ENCODE data around the gene EEPD1. TPM values are rescaled to one million over a fixed set of nuclear protein-coding genes. Genes with fewer than 3 reads are reported as not detected.

Gene EEPD1
- total RNA-seq, 1 experiment from 2014 or later, result 48.0 TPM

DNA sequence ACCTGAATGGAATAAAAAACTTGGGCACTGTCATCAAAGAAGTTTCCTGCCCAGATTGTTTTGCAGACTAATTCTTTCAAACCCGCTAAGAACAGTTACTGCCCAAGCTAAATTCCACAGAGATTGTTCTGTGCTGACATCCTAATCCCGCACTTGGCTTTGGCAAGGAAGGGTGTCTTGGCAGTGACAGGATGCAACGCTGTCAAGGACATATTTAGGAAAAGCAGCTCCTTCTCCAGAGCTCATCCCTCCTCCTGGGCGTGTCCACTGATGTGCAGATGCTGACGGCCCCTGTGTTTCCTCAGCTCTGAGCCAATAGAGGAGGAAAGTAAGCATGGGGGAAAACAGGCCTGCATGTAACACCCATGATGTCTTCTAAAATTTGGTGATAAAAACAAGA lies 74.2 kb downstream of the EEPD1 start:
- H3K9me3 ChIP-seq (ENCODE audit: control insufficient read depth, insufficient read depth, low read depth, low read length), result no peaks in the 10 kb centered on the region
- intact Hi-C loops (cut with micrococcal nuclease; ENCODE audit: unreplicated experiment), result no loop called here
- CTCF ChIA-PET, result no interaction called here
- ATAC-seq (no peak), DNase-seq (ENCODE audit: low read depth, low spot score) (no peak)
- H3K27ac ChIP-seq (ENCODE audit: low read length), result no peak overlapping the region
- POLR2A ChIA-PET, result no interaction called here
- BruUV-seq (replicated peaks), result no TSS peak
- no peaks in the 10 kb centered on the region for H3K27me3 ChIP-seq (ENCODE audit: control insufficient read depth, insufficient read depth, low read length)
- no peaks in the 10 kb centered on the region for H3K36me3 ChIP-seq (ENCODE audit: control insufficient read depth, insufficient read depth, low read length)
- H3K4me1 ChIP-seq (ENCODE audit: control insufficient read depth, insufficient read depth, low read length), result peaks cover 15% of the 10 kb centered on the region; the same call in 1 of the 2 replicates
- in situ Hi-C loops (cut with HindIII; ENCODE audit: low pct_unique_long_range_greater_than_20kb, low sequenced_read_pairs), result no loop called here
- TF ChIP-seq, protein P1, sequence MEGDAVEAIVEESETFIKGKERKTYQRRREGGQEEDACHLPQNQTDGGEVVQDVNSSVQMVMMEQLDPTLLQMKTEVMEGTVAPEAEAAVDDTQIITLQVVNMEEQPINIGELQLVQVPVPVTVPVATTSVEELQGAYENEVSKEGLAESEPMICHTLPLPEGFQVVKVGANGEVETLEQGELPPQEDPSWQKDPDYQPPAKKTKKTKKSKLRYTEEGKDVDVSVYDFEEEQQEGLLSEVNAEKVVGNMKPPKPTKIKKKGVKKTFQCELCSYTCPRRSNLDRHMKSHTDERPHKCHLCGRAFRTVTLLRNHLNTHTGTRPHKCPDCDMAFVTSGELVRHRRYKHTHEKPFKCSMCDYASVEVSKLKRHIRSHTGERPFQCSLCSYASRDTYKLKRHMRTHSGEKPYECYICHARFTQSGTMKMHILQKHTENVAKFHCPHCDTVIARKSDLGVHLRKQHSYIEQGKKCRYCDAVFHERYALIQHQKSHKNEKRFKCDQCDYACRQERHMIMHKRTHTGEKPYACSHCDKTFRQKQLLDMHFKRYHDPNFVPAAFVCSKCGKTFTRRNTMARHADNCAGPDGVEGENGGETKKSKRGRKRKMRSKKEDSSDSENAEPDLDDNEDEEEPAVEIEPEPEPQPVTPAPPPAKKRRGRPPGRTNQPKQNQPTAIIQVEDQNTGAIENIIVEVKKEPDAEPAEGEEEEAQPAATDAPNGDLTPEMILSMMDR (IDR thresholded peaks at IDR 0.05), result no peak
- TF ChIP-seq SIN3A (IDR thresholded peaks at IDR 0.05; ENCODE audit: borderline replicate concordance, insufficient read depth, low read depth, low read length) (no peak), POLR2AphosphoS5 (IDR thresholded peaks at IDR 0.05; ENCODE audit: low read depth, low read length) (no peak), TCF7L2 (IDR thresholded peaks at IDR 0.05; ENCODE audit: low read depth, low read length) (no peak)
- TF ChIP-seq, protein P2, sequence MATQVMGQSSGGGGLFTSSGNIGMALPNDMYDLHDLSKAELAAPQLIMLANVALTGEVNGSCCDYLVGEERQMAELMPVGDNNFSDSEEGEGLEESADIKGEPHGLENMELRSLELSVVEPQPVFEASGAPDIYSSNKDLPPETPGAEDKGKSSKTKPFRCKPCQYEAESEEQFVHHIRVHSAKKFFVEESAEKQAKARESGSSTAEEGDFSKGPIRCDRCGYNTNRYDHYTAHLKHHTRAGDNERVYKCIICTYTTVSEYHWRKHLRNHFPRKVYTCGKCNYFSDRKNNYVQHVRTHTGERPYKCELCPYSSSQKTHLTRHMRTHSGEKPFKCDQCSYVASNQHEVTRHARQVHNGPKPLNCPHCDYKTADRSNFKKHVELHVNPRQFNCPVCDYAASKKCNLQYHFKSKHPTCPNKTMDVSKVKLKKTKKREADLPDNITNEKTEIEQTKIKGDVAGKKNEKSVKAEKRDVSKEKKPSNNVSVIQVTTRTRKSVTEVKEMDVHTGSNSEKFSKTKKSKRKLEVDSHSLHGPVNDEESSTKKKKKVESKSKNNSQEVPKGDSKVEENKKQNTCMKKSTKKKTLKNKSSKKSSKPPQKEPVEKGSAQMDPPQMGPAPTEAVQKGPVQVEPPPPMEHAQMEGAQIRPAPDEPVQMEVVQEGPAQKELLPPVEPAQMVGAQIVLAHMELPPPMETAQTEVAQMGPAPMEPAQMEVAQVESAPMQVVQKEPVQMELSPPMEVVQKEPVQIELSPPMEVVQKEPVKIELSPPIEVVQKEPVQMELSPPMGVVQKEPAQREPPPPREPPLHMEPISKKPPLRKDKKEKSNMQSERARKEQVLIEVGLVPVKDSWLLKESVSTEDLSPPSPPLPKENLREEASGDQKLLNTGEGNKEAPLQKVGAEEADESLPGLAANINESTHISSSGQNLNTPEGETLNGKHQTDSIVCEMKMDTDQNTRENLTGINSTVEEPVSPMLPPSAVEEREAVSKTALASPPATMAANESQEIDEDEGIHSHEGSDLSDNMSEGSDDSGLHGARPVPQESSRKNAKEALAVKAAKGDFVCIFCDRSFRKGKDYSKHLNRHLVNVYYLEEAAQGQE (IDR thresholded peaks at IDR 0.05; ENCODE audit: insufficient read depth in 1 of 2, low read depth in 2 of 2, low read length in 1 of 2), result no peak
- H3K4me3 ChIP-seq (ENCODE audit: low read depth in 2 of 2, low read length in 2 of 2), result no peak overlapping the region

DNA sequence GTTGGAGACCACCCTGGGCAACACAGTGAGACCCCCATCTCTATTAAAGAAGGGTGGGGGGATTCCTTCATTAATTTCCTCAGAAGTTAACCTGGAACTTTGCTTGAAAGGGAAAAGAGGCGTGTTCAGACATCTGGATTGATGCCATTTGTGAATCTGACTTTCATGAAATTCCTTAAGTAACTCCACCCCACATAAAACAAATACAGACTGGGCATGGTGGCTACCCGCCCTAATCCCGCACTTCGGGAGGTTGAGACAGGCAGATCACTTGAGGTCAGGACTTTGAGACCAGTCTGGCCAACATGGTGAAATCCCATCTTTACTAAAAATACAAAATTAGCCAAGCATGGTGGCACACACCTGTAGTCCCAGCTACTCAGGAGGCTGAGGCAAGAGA lies 75.0 kb downstream of the EEPD1 start:
- no peaks in the 10 kb centered on the region for H3K9me3 ChIP-seq (ENCODE audit: control insufficient read depth, insufficient read depth, low read depth, low read length)
- H3K4me1 ChIP-seq (ENCODE audit: control insufficient read depth, insufficient read depth, low read length), result peaks cover 24% of the 10 kb centered on the region
- POLR2A ChIA-PET, result no interaction called here
- no peak overlapping the region for H3K27ac ChIP-seq (ENCODE audit: low read length)
- ATAC-seq (no peak), DNase-seq (ENCODE audit: low read depth, low spot score) (no peak)
- CTCF ChIA-PET, result no interaction called here
- intact Hi-C loops (cut with micrococcal nuclease; ENCODE audit: unreplicated experiment), result no loop called here
- in situ Hi-C loops (cut with HindIII; ENCODE audit: low pct_unique_long_range_greater_than_20kb, low sequenced_read_pairs), result no loop called here
- BruUV-seq (replicated peaks), result no TSS peak
- H3K36me3 ChIP-seq (ENCODE audit: control insufficient read depth, insufficient read depth, low read length), result no peaks in the 10 kb centered on the region
- TF ChIP-seq SIN3A (IDR thresholded peaks at IDR 0.05; ENCODE audit: borderline replicate concordance, insufficient read depth, low read depth, low read length) (no peak), TCF7L2 (IDR thresholded peaks at IDR 0.05; ENCODE audit: low read depth, low read length) (no peak), POLR2AphosphoS5 (IDR thresholded peaks at IDR 0.05; ENCODE audit: low read depth, low read length) (no peak)
- TF ChIP-seq, protein P1 (IDR thresholded peaks at IDR 0.05), result no peak
- TF ChIP-seq, protein P2 (IDR thresholded peaks at IDR 0.05; ENCODE audit: insufficient read depth in 1 of 2, low read depth in 2 of 2, low read length in 1 of 2), result no peak
- H3K27me3 ChIP-seq (ENCODE audit: control insufficient read depth, insufficient read depth, low read length), result no peaks in the 10 kb centered on the region
- H3K4me3 ChIP-seq (ENCODE audit: low read depth in 2 of 2, low read length in 2 of 2), result no peak overlapping the region

Measured in Panc1 (cell line).